Activated CD4-positive, alpha-beta T cell treated with anti-CD3 and anti-CD28 coated beads, Interleukin-2, amount 50 U/mL, for 48 hours (primary cell): ENCODE results near the gene FLNB.
"Not testable (repeated sequence)": the region's sequence is repeated elsewhere in the genome, so short reads cannot be mapped to it uniquely, and the experiment has no call there.

Experiments
- DNase-seq, 2 experiments: peaks; one replicate each; pipeline ENCODE4 v3.0.0-alpha.2; 2020

FLNB gene

DNA sequence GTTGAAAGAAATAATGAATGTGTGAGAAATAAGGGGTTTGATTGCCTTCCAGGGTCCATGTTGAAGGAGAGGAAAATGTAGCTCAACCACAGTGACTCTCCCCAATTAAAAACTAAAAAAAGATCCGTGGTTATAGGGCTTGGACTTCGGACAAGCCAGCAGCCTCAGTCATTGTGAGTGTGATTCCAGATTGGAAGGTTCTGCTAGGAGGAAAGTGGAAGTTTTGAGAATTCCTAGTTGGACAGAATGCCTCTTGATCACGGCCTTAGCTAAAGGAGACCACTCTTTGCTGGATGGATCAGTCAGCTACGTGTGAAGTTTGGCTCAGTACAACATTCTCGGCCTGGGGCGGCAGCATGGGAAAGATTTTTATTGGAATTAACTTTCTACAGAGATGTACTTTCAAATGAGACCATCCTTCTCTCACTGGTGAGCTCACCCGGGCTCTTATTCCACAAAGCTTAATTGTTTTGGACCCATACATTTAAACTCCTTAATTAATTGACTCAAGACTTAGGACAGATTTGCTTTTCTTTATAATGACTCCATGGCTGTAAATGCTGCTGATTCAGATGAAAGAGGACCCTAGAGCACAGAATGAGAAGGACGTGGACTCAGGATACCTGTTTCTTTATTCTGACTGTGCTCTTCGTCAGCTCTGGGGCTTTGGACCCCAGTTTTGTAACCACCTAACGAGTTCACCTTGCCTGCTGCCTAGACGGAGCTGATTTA lies 27.5 kb downstream of the FLNB start:
- DNase-seq = no peak

DNA sequence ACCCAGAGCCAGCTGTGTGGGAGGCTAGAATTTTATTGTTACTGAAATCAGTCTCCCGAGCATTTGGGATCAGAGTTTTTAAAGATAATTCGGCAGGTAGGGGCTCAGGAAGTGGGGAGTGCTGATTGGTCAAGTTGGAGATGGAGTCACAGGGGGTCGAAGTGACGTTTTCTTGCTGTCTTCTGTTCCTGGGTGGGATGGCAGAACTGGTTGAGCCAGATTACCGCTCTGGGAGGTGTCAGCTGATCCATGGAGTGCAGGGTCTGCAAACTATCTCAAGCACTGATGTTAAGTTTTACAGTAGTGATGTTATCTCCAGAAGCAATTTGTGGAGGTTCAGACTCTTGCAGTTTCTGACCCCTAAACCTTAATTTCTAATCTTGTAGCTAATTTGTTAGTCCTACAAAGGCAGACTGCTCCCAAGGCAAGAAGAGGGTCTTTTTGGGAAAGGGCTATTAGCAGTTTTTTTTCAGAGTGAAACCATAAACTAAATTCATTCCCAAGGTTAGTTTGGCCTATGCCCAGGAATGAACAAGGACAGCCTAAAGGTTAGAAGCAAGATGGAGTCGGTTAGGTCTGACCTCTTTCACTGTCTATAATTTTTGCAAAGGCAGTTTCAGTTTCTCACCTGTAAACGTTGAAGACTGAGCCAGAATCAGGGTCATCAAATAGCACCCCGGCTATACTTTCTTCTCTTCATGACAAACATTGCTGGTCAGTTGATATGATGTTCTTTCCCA lies 28.2 kb downstream of the FLNB start:
- no peak for DNase-seq

DNA sequence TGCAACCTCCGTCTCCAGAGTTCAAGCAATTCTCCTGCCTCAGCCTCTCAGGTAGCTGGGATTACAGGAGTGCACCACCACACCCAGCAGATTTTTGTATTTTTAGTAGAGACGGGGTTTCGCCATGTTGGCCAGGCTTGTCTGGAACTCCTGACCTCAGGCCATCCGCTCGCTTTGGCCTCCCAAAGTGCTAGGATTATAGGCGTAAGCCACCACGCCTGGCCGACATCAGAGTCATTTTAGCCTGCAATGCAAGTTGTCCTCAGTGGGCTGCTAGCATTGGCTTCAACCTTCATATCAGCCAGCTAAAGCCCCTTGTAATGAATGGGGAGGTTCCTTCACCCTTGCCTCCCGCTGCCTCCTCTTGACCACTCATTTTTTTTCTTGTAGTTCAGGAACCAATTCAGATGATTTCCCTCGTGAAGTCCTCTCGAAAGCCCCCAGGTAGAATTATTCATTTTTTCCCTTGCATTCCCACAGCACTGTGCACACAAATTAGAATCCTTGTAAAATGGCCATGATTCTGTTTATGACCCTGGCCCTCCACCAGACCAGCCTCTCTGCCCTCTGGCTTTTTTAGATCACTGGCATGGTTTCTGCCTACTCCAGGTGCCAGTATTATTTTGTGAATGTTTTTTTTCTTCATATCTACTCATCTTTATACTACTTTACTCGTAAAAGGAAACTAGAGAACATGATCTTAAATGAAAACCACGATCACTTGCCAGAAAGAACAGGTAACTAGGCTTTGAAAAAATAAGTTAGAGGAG lies 29.1 kb downstream of the FLNB start:
- DNase-seq = no peak

DNA sequence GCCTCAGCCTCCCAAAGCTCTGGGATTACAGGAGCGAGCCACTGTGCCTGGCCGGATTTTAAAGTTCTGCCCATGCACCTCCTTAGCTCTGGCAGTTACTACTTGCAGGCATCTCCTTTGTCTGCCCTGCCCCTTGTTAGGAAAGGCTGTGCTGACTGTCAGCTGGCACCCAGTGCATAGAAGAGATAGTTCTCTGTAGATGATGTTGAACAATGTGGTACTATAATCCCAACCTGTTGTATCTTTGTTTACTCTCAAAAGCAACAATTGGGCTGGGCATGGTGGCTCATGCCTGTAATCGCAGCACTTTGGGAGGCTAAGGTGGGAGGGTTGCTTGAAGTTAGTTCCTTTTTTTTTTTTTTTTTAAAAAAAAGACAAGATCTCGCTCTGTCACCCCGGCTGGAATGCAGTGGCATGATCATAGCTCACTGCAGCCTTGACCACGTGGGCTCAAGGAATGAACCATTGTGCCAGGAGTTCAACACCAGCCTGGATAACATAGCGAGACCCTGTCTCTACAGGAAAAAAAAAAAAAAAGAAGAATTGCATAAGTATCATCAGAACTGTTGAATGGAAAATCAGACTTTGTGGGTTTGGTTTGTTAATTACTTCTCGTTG lies 30.6 kb downstream of the FLNB start:
- no peak for DNase-seq

- no peak for DNase-seq
Measured at GRCh38 chr3:58039601-58040000, 31.4 kb downstream of the FLNB start.

- no peak for DNase-seq
Measured at GRCh38 chr3:58041182-58041825, 33.1 kb downstream of the FLNB start.

DNA sequence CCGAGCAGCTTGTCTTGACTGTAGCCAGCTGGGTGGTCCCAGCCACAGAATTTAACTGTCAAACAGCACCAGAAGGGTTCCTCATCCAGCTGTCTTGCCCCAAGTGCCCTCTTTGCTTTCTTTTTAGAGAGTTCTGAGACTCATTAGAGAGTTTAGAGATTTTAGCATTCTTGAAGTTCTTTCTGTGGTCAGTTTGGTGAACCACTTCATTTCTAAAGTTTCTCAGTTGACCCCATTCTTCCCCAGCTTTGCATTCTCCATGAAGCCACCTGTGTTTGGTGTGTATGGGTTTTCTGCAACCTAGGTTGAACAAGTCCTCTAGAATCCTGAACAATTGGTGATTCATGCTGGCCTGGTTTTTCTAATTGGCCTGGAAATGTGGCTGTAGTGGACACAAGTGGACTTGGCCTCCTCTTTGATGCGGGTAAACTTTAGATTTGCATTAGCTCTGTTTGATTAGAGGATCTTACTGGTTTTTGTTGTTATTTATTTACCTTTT lies 33.7 kb downstream of the FLNB start:
- no peak for DNase-seq

DNA sequence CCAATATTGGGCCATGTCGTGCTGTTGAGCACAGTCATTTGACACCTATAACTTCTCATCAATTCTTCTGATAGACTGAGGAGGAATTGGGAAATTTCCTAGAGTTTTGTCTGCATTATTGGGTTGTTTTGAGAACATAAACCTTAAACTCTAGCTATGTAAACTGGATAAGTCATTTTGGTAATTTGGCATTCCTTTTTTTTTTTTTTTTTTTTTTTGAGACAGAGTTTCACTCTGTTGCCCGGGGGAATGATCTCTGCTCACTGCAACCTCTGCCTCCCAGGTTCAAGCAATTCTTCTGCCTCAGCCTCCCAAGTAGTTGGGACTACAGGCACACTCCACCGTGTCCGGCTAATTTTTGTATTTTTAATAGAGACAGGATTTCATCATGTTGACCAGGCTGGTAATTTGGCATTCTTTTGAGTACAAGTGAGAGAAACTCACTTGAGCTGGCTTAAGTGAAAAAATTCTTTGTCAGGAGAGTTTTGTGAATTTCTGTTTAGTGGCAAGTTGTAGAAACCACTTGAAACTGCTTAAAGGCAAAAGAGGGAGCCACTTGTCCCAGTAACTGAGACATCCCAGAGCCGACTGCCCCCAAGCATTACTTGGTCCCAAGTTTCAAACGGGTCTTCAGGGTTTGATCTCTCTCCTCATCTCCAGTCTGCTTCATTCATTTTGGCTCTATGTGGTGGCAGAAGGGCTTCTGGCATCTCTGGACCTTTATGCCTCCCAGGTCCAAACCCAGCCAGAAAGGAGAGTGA lies 34.9 kb downstream of the FLNB start:
- no peak for DNase-seq

GRCh38 chr3:58043933-58044332 lies 35.7 kb downstream of the FLNB start:
- DNase-seq = no peak

DNA sequence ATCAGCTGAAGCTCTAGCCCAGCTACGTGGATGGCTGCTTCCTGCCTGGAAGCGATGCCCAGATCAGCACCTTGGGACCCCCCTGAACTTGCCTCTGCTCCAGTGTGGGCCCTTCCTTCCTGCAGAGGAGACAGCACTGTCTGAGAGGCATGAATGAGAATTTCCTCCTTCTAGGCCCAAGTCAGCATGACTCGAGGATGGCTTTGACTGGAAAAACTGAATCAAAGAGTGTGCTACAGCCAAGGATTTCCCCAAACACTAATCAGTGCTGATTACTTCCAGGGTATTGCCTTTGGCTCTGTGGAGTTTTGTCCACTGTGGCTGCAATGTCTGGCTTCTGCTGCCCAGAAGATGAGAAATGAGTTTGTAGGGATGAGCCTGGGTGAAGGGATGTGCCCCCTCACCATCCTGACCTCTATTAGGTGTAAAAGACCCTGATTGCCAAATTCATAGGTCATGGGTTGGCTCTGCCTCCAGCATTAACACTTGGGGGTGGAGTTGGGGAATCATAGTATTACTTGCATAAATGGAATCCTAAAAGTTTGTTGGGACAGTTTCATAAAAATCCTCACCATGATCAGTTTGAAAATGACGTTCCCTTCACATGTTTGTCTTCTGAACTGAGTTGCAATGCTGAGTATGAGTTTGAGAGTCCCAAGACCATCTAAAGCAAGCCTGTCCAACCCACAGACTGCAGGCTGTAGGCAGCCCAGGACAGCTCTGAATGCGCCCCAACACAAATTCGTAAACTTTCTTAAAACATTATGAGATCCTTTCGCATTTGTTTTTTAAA lies 36.7 kb downstream of the FLNB start:
- DNase-seq = no peak

DNA sequence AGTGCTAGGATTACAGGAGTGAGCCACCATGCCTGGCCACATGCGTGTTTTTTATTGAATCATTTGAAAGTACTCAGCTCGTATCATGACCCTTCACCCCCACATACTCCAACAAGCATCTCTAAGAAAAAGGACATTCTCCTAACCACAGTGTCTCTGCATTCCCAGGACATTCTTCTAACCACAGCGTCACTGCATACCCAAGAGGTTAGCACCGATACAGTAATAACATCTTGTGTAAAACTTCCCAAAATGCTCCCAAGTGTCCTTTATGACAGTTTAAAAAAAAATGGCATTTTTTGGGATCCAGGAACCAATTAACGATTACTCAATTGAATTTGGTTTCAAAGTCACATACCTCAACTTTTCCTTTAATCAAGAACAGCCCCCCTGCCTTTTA lies 39.6 kb downstream of the FLNB start:
- no peak for DNase-seq

GRCh38 chr3:58048301-58048700 lies 40.1 kb downstream of the FLNB start:
- DNase-seq = no peak

- no peak for DNase-seq
Measured at GRCh38 chr3:58049143-58049785, 41.0 kb downstream of the FLNB start.

DNA sequence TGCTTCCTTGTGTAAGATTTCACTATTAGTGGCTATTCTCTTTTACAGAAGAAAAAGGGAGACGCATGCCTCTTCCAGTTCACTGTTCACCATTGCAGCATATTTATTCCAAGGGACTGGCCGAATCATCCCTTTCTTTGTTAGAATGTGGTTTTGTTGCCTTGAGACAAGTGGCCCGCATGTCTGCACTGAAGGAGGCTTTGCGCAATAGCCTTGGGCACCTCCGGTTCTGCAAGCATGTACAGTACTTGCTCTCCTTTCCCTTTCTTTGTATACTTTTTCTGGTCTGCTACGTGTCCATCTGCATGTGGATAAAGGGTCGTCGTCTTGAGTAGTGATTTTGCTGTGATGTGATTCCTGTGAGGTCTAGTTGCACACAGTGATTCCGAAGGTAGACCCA lies 43.0 kb downstream of the FLNB start:
- no peak for DNase-seq

- not testable (repeated sequence) for DNase-seq
Measured at GRCh38 chr3:58051658-58052261, 43.5 kb downstream of the FLNB start.

DNA sequence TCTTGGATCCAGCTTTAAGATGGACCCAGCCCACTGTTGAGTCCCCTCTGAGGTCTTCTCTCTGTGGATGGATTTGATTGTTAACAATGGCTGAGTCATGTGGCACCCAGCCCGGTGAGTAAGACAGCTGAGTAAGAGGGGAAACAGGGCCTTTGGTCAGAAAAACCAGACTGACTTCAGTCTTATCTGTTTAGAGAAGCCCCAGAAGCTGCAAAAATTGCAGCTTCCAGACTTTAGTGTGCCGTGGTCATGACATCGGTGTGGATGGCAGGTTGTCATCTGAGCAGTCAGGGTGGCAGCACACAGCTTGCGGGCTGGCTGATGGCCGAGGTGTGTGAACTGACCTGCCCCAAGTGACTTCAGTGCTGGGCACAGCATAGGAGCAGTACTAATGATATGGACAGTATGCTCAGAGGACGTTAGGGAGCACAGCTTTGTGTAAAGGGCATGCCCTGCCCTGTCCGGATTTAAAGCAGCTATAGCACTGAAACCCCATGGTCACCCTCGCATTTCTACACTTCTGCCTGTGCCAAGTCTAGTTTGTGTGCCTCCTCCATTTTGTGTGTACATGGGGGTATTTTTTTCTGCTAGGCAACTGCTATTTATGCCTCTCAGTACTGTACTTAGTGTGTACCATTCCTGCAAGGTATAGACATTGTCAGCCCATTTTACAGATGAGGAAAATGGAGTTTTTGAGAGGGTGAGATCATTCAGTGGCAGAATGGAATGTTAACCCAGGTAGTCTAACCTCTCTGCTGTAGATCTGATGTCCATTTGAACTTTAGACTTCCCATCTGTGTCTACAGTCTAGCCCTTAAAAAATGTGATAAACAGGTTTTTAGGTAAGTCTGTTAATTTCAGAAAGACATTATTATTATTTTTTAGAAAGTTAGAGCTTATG lies 44.4 kb downstream of the FLNB start:
- DNase-seq = peak; percentile 42 to 64

- no peak for DNase-seq
Measured at GRCh38 chr3:58054652-58055051, 46.4 kb downstream of the FLNB start.

DNA sequence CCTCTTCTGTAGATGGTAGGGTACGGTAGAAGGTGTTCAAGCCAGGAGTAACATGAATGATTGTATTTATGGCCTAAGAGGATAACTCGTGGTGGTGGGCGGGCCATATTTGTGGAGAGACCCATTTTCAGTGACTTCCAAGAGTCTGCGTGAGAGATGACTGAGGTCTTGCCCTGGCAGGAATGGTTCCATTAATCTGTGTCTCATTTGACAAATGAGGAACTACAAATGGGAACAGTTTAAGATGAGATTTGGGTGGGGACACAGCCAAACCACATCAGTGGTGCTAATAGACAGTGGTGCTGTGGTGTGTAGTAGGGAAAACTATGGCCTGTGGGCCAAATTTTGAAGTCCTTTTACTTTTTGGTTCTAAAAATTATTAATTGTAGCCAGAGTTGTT lies 47.1 kb downstream of the FLNB start:
- DNase-seq = no peak

DNA sequence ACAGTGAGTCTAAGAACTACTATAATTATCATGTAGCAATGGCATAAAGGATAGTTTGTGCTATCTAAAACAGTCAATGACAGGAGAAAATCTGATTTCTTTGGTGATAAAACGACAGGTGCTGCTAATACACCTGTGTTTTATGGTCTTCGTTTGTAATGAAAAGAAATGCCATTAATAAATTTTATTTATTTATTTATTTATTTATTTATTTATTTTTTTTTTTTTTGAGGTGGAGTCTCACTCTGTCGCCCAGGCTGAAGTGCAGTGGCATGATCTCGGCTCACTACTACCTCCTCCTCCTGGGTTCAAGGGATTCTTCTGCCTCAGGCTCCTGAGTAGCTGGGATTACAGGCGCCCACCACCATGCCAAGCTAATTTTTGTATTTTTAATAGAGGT lies 47.7 kb downstream of the FLNB start:
- DNase-seq = not testable (repeated sequence)
